LHCN-M2 (cell line): ENCODE measurements around the gene ARMC7. TPM values are rescaled to one million over a fixed set of nuclear protein-coding genes. Genes with fewer than 3 reads are reported as not detected.
A peak's percentile ranks its signal among the peaks of the same experiment; 100 is the strongest.
"Not testable (repeated sequence)": the region's sequence is repeated elsewhere in the genome, so short reads cannot be mapped to it uniquely, and the experiment has no call there.

Experiments
- DNase-seq: peaks from one replicate; pipeline ENCODE4 v3.0.0-alpha.2; 2012; ENCODE audit warnings: low read depth
- total RNA-seq: library from RNA; depleted of rRNA; stranded (reverse); fragments of >200 nt; gene quantifications from 2 replicates; pipeline ENCODE4 v1.2.3, GENCODE V29; 2014

Gene ARMC7
- total RNA-seq, 1 experiment from 2014 or later, result 2.3 TPM

DNA sequence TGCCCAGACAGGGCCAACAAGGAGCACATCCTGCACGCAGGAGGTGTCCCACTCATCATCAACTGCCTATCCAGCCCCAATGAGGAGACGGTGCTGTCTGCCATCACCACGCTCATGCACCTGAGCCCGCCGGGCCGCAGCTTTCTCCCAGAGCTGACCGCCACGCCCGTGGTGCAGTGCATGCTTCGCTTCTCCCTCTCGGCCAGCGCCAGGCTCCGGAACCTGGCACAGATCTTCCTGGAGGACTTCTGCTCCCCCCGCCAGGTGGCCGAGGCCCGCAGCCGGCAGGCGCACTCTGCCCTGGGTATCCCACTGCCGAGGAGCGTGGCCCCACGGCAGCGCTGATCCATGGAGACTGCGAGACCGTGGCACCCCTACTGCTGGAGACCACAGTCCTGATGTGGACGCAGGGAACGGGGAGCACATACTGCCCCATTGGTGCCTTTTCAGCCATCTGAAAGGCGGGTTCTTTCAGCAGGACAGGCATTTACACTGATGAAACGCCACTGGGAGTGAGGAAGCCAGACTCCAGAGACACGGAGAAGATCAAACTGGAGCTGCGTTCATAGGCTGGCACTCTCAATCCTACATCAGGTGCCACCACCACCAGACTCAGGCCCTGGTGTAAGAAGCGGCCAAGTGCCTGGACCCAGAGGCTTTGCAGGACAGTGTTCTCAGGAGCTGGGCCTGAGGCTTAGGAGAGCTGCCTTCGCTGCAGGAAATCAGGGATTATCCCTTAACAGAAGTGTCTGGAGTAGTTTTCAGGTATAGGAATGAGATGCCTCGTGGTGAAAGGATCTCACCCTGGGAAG, 19.1 kb downstream of the ARMC7 start:
- DNase-seq, result no peak

DNA sequence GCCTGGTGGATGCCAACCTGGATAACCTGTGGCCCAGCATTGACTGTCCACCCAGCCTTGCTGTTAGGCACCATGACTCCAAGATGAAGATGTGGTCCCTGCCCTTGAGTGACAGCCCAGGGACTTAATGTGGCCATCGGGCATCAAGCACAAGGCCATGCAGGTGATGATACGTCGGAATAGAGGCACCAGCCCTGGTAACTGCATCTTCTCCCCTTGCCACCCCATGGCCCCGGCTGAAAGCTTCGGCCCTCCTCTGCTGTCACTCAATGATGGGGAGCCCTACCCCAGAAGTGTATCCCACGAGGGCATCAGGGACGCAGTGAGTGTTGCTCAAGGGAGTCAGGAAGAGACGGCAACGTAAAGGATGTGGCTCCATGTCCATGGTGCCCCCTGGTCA, 19.8 kb downstream of the ARMC7 start:
- DNase-seq, result no peak

DNA sequence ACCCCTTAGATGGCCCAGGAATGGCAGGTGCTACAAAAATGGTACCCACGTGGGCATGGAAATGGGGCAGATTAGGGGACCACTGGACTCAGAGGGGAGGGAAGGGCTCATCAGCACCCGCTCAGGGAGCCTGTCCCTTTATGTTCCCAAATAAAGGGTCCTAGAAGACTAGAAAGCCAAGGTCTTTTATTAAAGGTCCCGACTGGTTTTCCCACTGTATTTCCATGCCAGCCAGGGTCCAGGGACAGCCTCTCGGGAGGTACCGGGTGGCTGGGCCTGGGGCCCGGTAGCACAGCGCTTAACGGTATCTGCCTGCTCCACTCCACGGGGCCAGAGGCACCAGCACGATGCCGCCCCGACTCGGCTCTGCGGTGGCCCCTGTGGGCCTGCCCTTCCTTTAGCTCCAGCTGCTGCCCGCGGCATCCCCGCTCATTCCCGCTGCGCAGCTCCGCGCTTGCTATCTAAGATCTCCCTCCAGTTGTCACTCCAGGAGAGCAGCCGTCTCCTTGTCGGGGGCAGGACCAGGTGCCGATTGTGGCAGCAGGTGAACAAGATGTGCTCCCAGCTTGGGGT, 20.4 kb downstream of the ARMC7 start:
- DNase-seq, result no peak

DNA sequence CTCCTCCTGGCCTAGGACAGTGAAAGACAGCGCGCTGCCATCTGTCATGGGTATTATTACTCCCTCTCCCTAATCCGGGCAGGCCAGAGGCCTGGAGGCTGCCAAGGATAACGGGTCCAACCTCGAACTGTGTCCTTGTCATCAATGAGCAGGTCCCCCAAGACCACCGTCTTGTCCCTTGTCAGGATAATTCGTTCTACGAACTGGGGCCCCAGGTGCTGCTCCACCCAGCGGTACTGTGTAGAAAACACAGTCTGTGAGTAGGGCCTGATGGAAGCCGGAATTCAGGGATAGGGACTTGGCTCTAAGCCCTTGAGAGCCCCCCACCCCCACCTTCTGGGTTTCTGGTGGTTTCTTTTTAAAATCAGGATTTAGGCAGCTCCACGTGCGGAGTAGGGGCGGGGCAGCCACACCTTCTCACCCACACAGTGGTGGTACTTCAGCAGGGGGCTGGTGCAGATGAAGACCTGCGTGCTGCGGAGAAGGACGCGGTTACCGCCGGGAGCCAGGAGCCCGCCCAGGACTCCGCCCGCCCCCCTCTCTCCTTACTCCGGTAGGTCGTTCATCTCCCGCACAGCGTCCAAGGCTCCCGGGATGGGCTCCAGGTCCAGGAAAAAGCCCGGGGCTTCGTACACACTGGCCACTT, 21.0 kb downstream of the ARMC7 start:
- peak; percentile 68 for DNase-seq

DNA sequence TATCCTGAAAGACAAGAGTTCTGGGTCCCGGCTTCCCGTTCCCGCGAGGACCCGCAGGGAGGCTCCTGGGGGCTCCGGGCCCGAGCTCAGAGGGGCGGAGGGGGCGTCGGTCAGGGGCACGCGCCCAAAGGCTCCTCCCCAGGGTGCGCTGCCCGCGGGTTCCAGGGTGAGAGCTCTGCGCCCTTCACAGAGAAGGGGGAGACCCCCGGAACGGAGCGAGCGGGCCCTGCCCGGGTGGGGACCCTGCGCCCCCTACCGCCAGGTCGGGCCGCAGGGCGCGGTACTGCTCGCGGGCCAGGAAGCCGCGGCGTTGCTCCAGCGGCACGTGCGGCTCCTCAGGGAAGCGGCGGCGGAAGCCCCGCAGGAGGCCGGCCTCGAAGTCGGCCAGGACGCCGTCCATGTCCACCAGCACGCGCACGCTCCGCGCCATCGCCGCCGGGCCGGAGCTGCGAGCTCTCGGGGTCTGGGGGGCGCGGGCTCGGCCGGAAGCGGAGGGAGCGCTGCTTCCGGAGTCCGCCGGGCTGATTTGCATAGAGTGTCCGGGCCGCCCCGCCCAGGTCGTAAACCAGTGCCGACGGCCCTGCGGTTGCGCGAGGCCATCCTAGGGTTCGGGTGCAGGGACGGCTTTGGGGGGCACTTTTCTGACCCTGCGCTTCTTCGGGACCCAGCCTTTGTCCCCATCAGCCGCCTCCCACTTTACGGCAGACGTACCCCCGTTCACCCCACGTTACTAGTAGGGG, 21.7 kb downstream of the ARMC7 start, which contains the start of gene NT5C:
Gene NT5C, minus strand, starts transcription at position 465 of the 740 bp plus-strand sequence. Its CDS starts 35 bp downstream, at position 430.
- DNase-seq, result peak; percentile 78

DNA sequence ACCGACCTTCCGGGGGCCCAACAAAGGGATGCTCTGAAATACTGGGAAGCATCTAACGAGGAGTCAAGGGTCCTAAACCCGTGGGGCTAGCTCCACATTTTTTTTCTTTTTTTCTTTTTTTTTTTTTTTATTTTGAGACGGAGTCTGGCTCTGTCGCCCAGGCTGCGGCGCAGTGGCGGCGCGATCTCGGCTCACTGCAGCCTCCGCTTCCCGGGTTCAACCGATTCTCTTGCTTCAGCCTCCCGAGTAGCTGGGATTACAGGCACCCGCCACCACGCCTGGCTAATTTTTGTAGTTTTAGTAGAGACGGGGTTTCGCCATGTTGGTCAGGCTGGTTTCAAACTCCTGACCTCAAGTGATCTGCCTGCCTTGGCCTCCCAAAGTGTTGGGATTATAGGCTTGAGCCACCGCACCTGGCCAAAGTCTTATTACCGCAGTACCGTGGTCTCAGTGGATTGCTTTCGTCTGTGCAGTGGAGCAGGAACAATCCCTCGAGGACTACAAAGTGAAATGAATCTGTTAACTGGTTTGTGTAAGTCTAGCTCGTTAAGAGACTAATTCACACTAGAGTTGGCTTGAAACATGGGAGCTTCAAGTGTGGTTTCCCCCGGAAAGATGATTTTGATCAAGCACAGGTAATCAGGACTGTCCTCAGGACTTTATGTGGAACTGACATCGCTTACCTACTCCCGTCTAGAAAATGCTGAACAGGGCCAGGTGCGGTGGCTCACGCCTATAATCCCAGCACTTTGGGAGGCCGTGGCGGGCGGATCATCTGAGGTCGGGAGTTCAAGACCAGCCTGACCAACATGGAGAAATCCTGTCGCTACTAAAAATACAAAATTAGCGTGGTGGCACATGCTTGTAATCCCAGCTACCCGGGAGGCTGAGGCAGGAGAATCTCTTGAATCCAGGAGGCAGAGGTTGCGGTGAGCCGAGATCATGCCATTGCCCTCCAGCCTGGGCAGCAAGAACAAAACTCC, 22.5 kb downstream of the ARMC7 start:
- not testable (repeated sequence) for DNase-seq

DNA sequence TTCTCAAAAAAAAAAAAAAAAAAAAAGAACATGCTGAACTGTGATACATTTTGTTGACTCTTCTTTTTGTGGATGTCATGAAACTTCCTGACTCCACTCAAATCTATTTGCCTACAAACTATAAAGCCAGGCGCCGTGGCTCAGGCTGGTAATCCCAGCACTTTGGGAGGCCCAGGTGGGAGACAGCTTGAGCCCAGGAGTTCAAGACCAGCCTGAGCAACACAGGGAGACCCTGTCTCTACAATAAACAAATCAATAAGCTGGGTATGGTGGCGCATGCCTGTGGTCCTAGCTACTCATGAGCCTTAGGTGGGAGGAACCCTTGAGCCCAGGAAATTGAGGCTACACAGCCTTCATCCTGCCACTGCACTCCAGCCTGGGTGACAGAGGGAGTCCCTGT, 23.2 kb downstream of the ARMC7 start:
- DNase-seq, result no peak

DNA sequence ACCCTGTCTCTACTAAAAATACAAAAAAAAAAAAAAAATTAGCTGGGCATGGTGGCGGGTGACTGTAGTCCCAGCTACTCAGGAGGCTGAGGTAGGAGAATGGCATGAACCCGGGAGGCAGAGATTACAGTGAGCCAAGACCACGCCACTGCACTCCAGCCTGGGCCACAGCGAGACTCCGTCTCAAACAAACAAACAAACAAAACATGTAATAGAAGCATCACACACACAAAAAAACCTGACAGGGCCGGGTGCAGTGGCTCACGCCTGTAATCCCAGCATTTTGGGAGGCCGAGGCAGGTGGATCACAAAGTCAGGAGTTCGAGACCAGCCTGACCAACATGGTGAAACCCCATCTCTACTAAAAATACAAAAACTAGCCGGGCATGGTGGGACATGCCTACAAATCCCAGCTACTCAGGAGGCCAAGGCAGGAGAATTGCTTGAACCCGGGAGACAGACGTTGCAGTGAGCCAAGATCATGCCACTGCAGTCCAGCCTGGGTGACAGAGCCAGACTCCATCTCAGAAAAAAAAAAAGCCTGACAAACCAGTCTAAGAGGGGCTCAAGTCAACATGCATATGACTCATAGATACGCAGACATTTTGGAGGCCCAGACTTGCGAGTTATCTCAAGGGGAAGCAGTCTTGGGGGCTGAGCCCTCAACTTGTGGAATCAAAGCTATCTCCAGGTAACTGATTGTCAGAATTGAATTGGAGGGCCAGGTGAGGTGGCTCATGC, 24.0 kb downstream of the ARMC7 start:
- not testable (repeated sequence) for DNase-seq

DNA sequence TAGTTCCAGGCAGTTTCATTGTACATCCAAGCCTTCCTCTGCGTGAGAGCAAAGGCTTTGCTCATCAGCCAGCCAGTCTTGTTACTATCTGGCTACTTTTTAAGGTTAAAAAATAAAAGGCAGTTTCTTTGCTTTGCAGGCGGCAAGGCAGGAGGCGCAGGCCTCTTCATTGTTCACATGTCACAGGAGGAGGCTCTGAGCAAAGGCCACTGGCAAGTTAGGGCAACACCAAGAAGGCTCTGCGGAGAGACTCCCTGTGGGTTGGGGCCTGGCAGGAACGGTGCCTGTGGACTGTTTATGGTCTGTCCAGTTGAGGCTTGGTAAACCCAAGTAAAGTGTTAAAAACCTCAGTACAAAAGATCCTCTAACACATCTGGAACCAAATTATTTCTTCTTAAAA, 25.7 kb downstream of the ARMC7 start:
- DNase-seq, result no peak

DNA sequence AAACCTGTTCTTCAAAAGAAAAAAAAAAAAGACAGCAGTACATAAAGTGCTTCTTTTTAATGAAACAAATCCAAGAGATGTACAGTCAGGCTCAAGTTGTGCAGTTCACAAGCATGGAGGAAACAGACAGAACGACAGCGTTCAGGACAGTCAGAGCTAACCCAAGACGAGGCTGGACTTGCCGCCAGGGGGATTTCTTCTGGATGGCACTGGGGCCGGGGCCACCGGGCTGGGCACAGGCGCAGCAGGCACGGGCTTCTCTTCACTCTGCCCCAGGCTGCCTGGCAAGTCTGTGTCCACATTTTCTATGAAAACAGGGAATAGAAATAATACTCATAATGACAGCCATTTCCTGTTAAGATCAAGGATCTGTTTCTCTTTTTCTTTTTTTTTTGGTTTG, 26.2 kb downstream of the ARMC7 start:
- DNase-seq, result no peak

DNA sequence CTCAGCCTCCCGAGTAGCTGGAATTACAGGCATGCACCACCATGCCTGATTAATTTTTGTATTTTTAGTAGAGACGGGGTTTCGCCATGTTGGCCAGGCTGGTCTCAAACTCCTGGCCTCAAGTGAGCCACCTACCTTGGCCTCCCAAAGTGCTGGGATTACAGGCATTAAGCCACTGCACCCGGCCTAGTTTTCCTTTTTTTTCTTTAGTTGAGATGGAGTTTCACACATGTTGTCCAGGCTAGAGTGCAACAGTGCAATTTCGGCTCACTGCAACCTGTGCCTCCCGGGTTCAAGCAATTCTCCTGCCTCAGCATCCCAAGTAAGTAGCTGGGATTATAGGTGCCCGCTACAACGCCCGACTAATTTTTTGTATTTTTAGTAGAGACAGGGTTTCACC, 28.0 kb downstream of the ARMC7 start:
- DNase-seq, result not testable (repeated sequence)

DNA sequence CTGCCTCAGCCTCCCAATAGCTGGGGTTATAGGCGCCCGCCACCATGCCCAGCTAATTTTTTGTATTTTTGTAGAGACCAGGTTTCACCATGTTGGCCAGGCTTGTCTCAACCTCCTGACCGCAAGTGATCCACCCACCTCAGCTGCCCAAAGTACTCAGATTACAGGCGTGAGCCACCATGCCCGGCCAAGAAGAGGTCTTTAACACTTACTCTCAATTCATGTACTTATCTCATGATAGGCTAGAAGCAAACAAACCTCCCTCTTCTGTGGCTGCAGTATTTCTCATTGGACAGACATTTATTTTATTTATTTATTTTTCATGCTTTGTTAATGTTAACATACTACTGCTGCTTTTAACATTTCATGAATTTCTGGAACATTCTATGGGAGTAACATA, 28.8 kb downstream of the ARMC7 start:
- no peak for DNase-seq

DNA sequence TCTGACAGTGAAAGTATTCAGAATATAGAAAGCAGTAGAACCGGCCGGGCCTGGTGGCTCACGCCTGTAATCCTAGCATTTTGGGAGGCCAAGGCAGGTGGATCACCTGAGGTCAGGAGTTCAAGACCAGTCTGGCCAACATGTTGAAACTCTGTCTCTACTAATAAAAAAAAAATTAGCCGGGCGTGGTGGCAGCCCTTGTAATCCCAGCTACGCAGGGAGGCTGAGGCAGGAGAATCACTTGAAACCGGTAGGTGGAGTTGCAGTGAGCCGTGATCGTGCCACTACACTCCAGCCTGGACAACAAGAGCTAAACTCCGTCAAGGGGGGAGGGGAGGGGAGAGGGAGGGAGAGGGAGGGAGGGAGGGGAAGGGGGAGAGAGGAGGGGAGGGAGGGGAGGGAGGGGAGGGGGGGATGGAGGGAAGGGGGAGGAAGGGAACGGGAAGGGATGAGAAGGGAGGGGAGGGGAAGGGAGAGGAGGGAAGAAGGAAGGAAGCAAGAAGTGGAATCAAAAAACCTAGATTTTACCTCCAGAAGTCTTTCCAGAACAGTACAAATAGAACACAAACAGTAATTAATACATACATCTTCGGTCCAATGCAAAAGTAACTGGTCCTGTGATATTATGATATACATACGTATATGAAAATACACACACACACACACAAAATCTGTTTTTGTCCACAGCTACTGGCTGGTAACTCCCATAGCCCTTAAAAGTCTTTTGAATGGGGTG, 32.6 kb downstream of the ARMC7 start:
- DNase-seq, result no peak

DNA sequence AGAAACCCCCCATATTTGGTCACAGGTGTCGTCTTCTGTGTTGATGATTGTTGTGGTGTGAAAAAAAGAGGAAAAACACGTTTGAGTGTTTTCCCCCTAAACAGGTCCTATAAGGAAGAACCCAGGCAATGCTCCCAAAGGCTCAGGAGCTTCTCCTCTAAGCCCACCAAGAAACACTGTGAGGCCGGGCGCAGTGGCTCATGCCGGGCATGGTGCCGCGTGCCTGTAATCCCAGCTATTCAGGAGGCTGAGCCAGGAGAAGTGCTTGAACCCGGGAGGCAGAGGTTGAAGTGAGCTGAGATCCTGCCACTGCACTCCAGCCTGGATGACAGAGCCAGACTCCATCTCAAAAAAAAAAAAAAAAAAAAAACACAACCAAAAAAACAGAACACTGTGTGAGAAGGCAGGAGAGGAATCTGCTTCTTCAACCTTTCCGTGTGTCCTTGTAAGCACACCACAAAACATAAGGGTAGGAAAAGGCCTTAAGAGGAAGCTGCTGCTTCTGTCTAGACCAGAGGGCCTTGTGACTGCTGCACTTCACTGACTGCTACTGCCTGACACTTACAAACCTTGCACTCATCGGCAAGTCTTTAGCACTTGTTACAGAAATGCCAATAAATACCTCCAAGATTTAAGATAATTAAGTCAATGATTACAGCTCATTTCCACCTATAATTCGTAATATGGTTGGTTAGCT, 35.2 kb downstream of the ARMC7 start:
- no peak for DNase-seq

DNA sequence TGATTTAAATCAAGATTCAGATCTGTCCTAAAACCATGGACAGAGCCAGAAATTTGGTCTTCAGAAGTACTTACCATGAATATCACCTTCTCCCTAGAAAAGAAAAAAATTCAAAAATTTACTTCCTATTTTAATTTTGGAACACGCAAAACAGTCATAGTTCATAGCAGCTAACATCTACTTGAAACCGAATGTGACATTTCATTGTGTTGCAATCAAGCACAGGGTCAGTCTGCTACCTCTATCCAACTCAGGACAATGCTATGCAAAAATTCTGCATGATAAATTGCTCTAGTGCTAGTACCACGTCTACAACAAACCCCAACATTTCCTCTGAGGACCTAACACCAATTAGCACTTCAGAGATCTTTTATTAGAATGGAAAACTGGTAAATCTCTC, 36.8 kb downstream of the ARMC7 start:
- DNase-seq, result no peak

DNA sequence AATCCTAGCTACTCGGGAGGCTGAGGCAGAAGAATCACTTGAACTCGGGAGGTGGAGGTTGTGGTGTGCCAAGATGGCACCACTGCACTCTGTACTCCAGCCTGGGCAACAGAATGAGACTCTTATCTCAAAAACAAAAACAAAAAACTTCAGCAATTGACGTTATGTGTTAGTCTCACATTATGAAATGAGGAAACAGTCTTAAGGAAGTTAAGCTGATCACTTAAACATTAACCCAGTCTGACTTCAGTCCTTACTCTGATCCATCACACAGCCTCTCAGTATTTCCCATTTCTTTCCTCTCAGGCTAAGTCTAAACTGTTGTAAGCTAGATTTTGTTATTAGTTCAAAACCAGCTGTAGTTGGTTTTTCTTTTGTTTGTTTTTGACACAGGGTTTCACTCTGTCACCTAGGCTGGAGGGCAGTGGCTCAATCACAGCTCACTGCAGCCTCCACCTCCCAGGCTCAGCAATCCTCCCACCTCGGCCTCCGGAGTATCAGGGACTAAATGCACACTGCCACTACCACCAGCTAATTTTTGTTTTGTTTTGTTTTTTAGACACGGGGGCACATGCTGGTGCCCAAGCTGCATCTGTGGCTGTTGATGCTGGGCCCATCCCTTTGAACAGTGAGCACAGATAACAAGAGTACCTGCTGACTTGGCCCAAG, 38.2 kb downstream of the ARMC7 start:
- DNase-seq, result no peak

DNA sequence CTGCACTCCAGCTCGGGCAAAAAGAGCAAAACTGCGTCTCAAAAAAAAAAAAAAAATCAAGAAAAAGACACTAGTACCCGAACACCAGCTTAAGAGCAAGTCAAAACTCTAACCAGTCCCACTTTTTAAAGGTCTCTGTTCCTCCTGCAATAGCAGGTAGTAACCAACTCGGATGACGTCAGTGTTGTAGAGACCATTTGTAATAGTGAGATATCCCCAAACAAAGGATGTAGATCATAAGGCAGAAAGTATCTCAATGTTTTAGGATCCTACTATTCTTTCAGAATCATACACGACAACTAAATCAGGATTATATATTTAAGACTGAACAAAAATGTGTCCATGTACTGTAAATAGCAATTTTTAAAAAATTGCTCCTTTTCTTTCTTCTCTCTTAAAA, 42.2 kb downstream of the ARMC7 start:
- DNase-seq, result no peak

DNA sequence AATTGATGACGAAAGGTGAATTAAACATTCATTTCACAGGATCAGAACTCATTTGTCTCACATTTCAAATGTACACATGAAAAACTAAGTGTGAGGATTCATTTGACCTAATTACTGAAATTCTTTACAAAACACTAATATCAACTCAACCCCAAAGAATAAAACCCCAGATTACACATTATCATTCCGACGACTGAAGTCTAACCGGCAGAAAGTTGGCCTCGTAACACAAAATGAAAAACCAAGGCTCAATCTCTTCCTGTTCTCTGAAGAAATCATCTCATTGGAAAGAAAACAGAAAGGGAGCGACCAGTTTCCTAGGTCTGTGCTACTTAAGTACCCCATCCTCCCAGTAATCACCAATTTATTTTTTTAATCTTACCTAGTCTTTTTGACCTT, 42.8 kb downstream of the ARMC7 start:
- DNase-seq, result no peak
